RWPE1 (cell line): ENCODE measurements around the gene FAM81A.

Experiments
- CTCF ChIA-PET: fragments of 350-600 bp; sonication (Branson Sonifier 250); formaldehyde crosslinking; extraction: SDS; loops from one replicate; lab custom pipeline; 2021; lab: Yijun Ruan, JAX
- POLR2A ChIA-PET: fragments of 400-600 bp; formaldehyde crosslinking; extraction: SDS; loops from one replicate; lab custom pipeline; 2020; ENCODE audit warnings: antibody characterized with exemption; ENCODE audit not compliant: low non-redundant PET; lab: Yijun Ruan, JAX
- DNase-seq: peaks from one replicate; pipeline ENCODE4 v3.0.0; 2012; ENCODE audit warnings: low spot score
- H3K27ac ChIP-seq: fragments of 450-650 bp; 2 replicates; pipeline ENCODE4 v1.5.1; 2017
- CTCF ChIP-seq: fragments of 450-650 bp; conservative IDR thresholded peaks from 2 replicates; pipeline ENCODE4 v1.5.1; 2017; ENCODE audit warnings: low read depth, mild to moderate bottlenecking

The FAM81A gene

DNA sequence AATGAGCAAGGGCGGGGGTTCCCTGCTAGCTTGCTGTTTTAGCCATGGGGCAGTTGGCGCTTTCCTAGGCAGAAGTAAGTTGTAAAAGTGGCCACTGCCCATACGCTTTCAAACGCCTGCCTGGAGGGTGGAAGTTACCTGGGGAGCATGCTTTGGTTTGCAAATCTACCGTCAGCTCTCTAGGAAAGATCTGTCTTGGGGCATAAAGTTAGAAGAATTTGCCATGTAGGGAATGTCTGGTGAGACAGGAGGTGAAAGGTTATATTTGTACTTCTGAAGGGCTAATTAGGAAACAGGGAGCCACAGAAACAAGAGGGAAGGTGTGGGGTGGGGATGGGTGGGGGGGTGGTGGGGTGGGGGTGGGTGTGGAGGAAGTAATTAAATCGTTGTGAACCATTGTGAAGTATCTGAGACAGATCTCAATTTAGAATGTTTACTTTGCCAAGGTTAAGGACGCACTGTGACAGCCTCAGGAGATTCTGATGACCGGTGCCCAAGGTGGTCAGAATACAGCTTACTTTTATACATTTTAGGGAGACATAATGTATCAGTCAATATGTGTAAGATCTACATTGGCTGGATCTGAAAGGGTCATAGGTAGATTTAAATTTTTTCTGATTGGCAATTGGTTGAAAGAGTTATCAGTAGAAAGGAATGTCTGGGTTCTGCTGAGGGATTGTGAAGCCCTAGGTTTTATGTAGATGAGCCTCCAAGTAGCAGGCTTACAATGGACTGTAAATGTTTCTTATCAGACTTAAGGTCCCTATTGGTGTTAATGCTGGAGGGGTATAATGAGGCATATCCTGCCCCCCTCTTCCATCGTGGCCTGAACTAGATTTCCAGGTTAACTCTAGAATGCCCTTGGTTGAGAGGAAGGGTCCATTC lies 111.6 kb downstream of the FAM81A start:
- CTCF ChIA-PET = no interaction called here
- POLR2A ChIA-PET = no interaction called here
- no peak overlapping the region for H3K27ac ChIP-seq
- DNase-seq = no peak
- TF ChIP-seq CTCF = no peak

GRCh38 chr15:59550530-59550929 lies 112.5 kb downstream of the FAM81A start:
- ChIA-PET POLR2A (no interaction called here), CTCF (no interaction called here)
- no peak overlapping the region for H3K27ac ChIP-seq
- no peak for TF ChIP-seq CTCF
- DNase-seq = no peak

DNA sequence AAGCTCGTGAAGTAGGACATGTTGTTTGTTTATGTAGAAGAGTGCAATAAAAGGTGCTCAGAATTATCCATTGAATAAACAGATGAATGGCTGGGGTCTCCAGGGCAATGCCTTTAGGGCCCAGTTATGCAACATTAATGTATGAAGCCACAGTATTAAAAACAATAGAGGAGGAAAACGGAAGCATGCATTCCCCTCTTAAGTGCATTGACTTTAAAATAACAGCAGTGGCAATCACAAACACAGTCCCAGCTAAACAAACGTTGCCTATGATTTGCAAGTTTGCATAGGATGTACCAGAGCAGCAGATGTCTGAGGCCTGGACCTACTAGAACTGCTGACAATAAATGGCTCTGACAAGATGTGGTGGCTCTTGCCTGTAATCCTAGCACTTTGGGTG lies 113.0 kb downstream of the FAM81A start:
- no peak for TF ChIP-seq CTCF
- POLR2A ChIA-PET = no interaction called here
- DNase-seq = no peak
- no peak overlapping the region for H3K27ac ChIP-seq
- CTCF ChIA-PET = no interaction called here

DNA sequence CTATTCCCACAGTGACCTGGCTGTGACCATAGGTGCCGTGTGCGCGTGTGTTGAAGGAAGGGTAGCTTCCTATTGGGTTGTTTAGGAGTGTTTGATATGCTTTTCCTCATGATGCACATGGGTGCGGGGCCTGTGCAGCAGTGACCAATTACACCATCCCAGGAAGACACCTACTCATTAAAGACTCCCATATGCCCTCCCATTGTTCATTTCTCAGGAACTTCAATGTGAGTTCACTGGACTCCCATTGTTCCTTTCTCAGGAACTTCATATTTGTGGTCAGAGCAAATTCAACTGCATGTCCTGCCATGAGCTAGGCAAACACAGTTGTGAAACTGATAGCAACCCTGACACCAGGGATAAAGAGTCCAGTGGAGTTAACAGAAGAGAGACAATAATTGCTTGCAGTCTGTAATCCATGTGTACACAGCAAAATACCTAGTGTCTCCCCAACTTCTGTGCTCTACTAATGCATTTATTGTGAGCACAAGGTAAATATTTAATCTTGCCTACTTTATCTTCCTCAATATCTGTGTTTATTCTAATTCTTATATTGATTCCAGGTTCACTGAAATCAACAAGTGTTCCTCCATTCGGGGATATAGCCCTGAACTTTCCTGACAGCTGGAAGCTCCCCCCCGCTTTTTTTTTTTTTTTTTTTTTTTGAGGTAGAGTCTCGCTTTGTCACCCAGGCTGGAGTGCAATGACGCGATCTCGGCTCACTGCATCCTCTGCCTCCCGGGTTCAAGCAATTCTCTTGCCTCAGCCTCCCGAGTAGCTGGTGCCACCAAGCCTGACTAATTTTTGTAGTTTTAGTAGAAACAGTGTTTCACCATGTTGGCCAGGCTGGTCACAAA lies 116.1 kb downstream of the FAM81A start:
- no peak overlapping the region for H3K27ac ChIP-seq
- TF ChIP-seq CTCF = no peak
- POLR2A ChIA-PET = interaction anchor here (0.5 to 0.6 kb wide), 2 partner anchors 824 to 1586 kb away, joined by 3 to 4 read pairs; no protein-coding TSS in a partner anchor
- DNase-seq = peak; percentile 84
- CTCF ChIA-PET = interaction anchor here (1.0 to 1.2 kb wide), 2 partner anchors 22 to 26 kb away, joined by 3 to 4 read pairs; no protein-coding TSS in a partner anchor

DNA sequence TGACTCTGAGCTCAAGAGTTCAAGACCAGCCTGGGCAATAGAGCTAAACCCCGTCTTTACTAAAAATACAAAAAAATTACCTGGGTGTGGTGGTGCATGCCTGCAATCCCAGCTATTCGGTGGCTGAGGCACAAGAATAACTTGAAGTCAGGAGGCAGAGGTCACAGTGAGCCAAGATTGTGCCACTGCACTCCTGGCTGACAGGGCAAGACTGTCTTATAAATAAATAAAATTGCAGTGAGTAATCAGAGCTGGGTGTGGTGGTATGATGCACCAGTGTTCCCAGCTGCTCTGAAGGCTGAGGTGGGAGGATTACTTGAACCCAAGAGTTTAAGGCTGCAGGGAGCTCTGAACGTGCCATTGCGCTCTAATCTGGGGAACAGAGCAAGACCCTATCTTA lies 117.7 kb downstream of the FAM81A start:
- H3K27ac ChIP-seq = no peak overlapping the region
- peak; percentile 26 for DNase-seq
- no peak for TF ChIP-seq CTCF
- POLR2A ChIA-PET = interaction anchor here (0.7 kb wide), 1 partner anchor 14 kb away, joined by 3 read pairs; no protein-coding TSS in a partner anchor
- CTCF ChIA-PET = interaction anchor here (1.0 kb wide), 1 partner anchor 23 kb away, joined by 4 read pairs; no protein-coding TSS in a partner anchor

GRCh38 chr15:59556380-59556779 lies 118.4 kb downstream of the FAM81A start:
- DNase-seq = no peak
- no peak overlapping the region for H3K27ac ChIP-seq
- ChIA-PET POLR2A (no interaction called here), CTCF (interaction anchor here (1.0 to 1.1 kb wide), 2 partner anchors 23 to 24 kb away, joined by 4 to 6 read pairs; no protein-coding TSS in a partner anchor)
- no peak for TF ChIP-seq CTCF
